Activated T-cell treated with anti-CD3 and anti-CD28 coated beads, Interleukin-2, amount 50 U/mL, for 48 hours (primary cell): Measurements from ENCODE around the gene GRIN2D.

Experiments used
- DNase-seq, 2 experiments: peaks; one replicate each; pipeline ENCODE4 v3.0.0-alpha.2; 2020

The GRIN2D gene

GRCh38 chr19:48398375-48399235 is 5.1 kb downstream of the GRIN2D start:
- DNase-seq = peak; percentile 92 to 94

DNA sequence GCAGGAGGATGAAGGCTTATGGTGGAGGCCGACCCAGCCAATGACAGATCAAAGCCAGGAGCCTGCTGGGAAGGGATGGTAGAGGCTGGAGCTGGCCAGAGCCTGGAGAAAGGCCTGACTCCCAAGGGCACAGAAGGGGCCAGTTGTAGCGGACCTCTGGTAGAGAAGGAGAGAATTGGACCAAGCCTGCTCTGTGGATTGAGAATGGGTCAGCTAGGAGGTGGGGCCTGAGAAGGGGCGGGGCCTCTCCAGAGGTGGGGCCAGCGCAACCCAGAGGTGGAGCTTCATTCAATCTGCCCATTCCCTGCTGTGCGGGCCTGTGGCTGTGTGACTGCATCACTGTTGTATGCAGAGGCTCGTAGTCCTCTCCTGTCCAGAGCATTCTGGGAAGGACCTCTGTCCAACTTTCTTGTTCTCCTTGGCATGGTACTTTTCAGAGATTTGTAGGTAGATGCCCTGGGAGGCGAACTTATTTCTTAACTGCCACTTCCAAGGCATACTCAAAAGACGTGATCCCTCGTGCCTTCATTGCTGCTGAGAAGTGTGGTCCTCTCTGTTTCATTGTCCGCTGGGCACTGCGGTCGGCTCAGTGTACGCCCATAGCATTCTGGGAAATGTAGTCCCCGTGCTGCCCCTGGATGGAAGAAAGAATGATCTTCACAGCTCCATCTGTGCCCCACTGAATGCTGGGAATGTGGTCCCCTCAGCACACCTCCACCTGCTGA is 6.7 kb downstream of the GRIN2D start:
- peak; percentile 48 to 68 for DNase-seq

DNA sequence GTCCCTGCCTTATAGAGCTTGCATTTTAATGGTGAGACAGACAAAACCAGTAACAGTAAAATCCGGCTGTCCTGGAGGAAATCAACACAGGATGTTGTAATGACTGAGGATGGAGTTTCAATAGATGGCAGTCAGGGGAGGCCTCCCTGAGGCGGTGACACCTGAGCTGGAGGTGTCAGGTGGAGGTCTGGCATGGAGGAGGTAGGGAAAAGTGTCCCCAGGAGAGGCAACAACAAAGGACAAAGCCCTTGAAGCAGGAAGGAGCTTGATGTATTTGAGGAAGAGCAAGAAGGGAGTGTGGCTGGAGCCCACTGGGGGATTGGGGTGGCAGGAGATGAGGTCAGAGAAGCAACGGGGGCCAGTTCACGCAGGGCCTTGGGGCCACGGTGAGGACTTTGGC is 7.8 kb downstream of the GRIN2D start:
- no peak for DNase-seq

DNA sequence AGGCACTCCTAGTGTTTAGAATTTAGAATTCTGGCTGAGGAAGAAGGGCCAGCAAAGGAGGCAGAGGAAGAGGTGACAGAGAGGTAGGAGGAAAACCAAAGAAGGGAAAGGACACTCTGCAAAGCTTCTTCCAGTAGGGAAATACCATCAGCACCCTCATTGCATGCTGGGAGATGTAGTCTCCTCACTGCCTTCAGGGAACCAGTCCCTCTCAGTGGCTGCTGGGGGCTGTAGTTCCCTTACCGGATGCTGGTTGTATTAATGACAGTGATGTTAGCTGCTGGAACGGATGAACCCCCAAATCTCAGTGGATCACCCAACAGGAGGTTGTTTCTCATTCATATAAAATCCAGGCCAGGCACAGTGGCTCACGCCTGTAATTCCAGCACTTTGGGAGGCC is 10.1 kb downstream of the GRIN2D start:
- DNase-seq = peak in 1 of 2 experiments; percentile 51

GRCh38 chr19:48405010-48405659 is 11.7 kb downstream of the GRIN2D start:
- no peak for DNase-seq

- DNase-seq = no peak
Observed at GRCh38 chr19:48405850-48406249, 12.4 kb downstream of the GRIN2D start.

DNA sequence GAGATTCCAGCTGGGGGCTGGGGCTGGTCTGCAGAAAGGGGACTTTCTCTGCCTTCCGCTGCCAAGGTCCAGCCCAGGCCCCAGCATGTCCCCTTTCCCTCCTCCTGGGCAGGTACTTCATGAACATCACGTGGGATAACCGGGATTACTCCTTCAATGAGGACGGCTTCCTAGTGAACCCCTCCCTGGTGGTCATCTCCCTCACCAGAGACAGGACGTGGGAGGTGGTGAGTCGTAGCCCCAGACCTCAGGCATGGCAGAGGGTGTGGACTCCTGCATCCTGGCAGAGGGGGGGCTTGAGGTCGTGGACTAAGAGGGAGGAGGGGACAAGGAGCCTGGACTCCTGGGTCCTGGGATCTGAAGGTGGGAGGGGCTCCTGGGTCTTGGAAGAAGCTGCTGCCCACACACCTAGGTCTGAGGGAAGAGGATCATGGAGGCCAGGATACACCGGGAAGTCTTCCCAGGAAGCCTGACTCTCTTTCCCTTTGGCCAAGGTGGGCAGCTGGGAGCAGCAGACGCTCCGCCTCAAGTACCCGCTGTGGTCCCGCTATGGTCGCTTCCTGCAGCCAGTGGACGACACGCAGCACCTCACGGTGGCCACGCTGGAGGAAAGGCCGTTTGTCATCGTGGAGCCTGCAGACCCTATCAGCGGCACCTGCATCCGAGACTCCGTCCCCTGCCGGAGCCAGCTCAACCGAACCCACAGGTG is 20.6 kb downstream of the GRIN2D start:
- DNase-seq = no peak

- DNase-seq = peak; percentile 85 to 88
Observed at GRCh38 chr19:48415395-48415794, 21.9 kb downstream of the GRIN2D start.

DNA sequence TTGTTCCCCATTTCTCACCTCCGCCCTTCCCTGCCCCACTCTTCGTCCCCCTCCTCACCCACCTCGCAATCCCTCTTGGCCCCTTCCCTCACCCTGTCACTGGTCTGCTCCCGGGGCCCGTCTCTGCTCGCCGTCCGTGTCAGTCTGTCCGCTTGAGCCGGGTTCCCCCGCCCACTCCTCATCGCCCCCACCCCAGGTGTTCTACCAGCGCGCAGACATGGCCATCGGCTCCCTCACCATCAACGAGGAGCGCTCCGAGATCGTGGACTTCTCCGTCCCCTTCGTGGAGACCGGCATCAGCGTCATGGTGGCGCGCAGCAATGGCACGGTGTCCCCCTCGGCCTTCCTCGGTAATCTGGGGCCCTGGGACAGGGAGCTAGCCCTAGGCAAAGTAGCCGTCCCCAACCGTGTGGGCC is 22.3 kb downstream of the GRIN2D start:
- DNase-seq = no peak

DNA sequence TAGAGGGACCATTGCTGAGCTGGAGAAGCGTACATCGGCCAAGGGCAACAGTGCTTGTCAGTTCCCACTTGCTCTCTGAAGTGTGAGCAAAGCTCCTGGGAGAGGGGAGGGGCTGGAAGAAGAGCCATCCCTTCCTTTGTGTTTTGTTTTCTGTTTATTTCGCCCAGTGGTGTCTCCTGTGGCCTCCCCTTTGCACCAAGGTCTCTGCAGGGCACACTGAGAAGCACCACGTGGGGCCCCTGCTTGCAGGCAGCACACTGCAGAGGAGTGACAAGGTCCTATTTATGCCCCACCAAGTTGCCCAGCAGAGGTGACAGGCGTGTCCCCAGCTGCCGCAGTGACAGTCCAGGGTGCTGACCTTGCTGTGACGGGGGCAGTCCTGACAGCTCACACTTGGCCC is 24.0 kb downstream of the GRIN2D start:
- DNase-seq = no peak

DNA sequence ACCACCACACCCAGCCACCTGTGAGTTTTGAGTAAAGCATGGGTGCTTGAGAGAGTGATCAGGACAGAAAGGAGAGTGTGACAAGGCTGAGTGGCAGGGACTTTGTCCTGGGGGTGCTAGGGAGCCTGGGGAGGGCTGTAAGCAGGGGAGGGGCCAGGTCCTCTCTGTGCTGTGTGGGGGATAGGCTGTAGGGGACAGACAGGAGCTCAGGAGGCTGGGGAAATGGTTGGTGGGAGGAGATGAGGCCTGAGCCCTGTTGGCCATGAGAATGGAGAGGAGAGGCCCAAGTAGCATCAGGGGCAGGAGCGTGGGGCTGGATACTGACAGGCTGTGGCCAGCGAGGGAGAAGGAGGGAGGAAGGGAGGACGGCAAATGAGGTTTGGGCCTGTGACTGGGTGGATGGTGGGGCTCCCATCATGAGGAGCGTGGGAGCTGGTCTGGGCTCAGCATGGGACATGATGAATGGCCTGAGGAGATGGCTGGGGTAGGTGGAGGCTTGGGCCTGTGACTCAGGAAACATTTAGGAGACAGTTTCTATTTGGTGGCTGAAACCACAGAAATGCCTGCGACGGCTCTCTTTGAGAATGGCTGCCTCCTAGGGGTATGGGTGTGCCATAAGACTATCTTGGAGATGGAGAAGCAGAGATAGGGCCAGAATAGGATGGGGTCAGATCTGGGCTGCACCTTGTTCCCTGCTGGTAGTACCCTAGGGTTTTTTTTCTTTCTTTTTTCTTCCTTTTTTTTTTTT is 25.0 kb downstream of the GRIN2D start:
- DNase-seq = peak; percentile 50 to 57

DNA sequence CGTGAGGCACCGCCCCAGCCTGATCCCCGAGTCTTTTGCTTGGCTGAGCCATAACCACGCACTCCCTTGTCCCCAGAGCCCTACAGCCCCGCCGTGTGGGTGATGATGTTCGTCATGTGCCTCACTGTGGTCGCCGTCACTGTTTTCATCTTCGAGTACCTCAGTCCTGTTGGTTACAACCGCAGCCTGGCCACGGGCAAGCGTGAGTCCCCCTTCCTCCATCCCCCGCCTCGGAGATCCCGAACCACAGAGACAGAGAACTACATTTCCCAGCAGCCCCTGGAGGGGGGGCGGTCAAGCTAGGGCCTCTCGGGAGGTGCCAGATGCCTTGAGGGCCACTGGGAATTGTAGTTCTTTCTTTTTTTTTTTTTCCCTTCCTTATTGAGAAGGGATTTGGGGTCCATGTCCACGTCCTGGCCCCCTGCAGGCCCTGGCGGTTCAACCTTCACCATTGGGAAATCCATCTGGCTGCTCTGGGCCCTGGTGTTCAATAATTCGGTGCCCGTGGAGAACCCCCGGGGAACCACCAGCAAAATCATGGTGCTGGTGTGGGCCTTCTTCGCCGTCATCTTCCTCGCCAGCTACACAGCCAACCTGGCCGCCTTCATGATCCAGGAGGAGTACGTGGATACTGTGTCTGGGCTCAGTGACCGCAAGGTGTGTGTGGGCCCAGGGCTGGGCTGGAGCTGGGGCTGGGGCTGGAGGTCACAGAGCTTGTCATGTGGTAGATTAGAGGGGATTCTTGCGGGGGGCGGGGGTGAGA is 25.9 kb downstream of the GRIN2D start:
- peak; percentile 88 to 90 for DNase-seq

DNA sequence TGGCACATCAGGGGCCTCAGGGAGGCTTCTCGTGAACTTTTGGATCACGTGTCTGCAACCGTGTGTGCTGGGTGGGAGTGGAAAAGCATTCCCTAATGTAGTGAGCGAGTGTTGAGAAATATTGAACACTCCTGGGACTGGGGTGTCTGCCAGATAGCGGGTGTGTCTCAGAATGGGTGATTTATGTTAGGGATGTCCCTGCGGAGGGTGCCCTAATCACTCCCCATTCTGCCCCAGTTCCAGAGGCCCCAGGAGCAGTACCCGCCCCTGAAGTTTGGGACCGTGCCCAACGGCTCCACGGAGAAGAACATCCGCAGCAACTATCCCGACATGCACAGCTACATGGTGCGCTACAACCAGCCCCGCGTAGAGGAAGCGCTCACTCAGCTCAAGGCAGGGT is 28.1 kb downstream of the GRIN2D start:
- no peak for DNase-seq

GRCh38 chr19:48424694-48425219 is 31.3 kb downstream of the GRIN2D start:
- DNase-seq = no peak

DNA sequence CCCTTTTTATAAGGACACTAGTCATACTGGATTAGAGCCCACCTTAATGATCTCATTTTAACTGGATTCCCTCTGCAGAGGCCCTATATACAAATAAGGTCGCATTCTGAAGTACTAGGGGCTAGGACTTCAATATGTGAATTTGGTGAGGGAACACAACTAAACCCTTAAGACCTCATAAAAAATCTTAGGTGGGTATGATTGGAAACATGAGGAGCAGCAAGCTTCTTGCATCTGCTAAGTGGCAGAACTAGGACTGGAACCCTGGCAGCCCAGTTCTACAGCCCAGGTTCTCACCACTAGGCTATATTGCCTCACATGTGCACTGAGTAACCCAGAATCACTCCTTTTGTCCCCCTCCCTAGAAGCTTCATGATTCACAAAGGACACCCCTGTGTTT is 35.2 kb downstream of the GRIN2D start:
- DNase-seq = no peak

DNA sequence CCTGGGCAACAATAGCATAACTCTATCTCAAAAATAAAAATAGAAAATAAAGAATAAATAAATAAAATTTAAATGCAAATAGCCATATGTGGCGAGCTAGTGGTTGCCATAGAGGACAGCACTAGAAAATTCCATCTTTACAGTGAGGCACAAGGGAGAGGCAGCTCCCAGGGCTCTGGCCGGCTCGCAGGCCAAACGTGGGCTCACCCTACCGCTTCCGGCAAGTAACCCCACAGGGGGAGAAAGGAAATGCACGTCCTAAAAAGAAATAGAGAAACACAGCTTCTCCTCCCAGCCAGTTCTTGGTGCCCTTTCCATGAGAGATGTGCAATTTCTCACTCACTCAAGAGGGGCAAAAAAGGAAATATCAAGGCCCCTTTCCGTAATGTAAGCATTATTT is 39.9 kb downstream of the GRIN2D start:
- no peak for DNase-seq

- DNase-seq = no peak
Observed at GRCh38 chr19:48436586-48436985, 43.1 kb downstream of the GRIN2D start.

DNA sequence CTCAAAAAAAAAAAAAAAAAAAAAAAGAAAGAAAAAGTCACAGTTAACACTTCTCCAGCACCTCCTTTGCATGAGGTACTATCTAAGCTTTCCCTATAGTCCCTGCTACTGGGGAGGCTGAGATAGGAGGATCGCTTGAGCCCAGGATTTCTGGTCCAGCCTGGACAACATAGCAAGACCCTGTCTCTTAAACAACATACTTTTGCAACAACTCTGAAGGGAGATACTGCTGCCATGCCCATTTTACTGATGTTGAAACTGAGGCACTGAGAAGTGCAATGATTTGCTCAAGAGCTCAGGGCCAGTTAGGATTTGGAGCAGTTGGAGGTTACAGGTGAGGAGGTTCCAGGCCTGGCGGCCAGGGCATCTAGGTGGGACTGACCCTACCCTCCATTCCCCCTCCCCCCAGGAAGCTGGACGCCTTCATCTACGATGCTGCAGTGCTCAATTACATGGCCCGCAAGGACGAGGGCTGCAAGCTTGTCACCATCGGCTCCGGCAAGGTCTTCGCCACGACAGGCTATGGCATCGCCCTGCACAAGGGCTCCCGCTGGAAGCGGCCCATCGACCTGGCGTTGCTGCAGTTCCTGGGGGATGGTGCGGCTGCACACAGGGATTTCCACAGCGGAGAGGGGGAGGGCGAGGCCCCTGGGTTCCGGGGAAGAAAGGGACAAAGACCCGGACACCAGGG is 48.0 kb downstream of the GRIN2D start:
- no peak for DNase-seq

DNA sequence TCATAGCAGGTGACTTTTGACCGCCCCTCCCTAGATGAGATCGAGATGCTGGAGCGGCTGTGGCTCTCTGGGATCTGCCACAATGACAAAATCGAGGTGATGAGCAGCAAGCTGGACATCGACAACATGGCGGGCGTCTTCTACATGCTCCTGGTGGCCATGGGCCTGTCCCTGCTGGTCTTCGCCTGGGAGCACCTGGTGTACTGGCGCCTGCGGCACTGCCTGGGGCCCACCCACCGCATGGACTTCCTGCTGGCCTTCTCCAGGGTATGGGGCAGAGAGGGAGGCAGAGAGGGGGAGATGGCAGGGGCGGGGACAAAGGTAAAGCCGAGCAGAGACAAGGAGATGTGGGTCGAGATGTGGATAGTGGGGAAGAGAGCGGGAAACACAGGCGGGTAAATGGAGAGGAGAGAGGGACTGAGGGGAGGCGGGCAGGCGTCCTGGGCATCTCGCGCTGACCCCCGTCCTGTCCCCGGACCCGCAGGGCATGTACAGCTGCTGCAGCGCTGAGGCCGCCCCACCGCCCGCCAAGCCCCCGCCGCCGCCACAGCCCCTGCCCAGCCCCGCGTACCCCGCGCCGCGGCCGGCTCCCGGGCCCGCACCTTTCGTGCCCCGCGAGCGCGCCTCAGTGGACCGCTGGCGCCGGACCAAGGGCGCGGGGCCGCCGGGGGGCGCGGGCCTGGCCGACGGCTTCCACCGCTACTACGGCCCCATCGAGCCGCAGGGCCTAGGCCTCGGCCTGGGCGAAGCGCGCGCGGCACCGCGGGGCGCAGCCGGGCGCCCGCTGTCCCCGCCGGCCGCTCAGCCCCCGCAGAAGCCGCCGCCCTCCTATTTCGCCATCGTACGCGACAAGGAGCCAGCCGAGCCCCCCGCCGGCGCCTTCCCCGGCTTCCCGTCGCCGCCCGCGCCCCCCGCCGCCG is 48.9 kb downstream of the GRIN2D start:
- no peak for DNase-seq
